SJSA1 (cell line): ENCODE measurements around the gene APOBEC3C. TPM values are rescaled to one million over a fixed set of nuclear protein-coding genes. Genes with fewer than 3 reads are reported as not detected.
A peak's percentile ranks its signal among the peaks of the same experiment; 100 is the strongest.

ENCODE experiments used
- DNase-seq, 2 experiments: peaks; one replicate each; pipeline ENCODE4 v3.0.0-alpha.2; 2015 to 2020; ENCODE audit warnings: low spot score in 2 of 2, low read depth in 1 of 2
- H3K27ac ChIP-seq: fragments of 250-450 bp; sonication (Bioruptor Pico); 2 replicates; pipeline ENCODE4 v1.5.1; 2020; ENCODE audit warnings: mild to moderate bottlenecking, moderate library complexity
- H3K27me3 ChIP-seq: fragments of 250-450 bp; sonication (Bioruptor Pico); replicated peaks from 2 replicates; pipeline ENCODE4 v1.5.1; 2020; ENCODE audit warnings: mild to moderate bottlenecking, moderate library complexity
- H3K36me3 ChIP-seq: fragments of 250-450 bp; sonication (Bioruptor Pico); 2 replicates; pipeline ENCODE4 v1.5.1; 2020; ENCODE audit warnings: mild to moderate bottlenecking
- H3K4me1 ChIP-seq: fragments of 250-450 bp; sonication (Bioruptor Pico); replicated peaks from 2 replicates; pipeline ENCODE4 v1.6.1; 2021; ENCODE audit warnings: mild to moderate bottlenecking
- H3K4me3 ChIP-seq: fragments of 250-450 bp; sonication (Bioruptor Pico); 2 replicates; pipeline ENCODE4 v1.5.1; 2020; ENCODE audit warnings: mild to moderate bottlenecking
- H3K9me3 ChIP-seq: fragments of 250-450 bp; sonication (Bioruptor Pico); replicated peaks from 2 replicates; pipeline ENCODE4 v1.5.1; 2020; ENCODE audit warnings: mild to moderate bottlenecking
- total RNA-seq: library from RNA; depleted of rRNA; stranded (reverse); fragments of >200 nt; shearing (Covaris generic); gene quantifications from 2 replicates; pipeline ENCODE4 v1.2.3, GENCODE V29; 2014; rRNA removed

Gene APOBEC3C
- 3.2 and 3.4 TPM in 2 replicates for total RNA-seq

GRCh38 chr22:39013942-39014722 lies at the start of gene APOBEC3C:
Gene APOBEC3C (plus strand): TSS chr22:39014257. CDS start chr22:39014363, 106 bp downstream.
- Histone ChIP-seq H3K4me1 (peaks cover 16% of the 10 kb centered on the region), H3K36me3 (no peaks in the 10 kb centered on the region), H3K4me3 (peak within 1 kb of the TSS; percentile 31), H3K9me3 (no peaks in the 10 kb centered on the region), H3K27ac (0 out of 2 replicates have a peak within 1 kb of the TSS, but pooled peaks have one; percentile 30), H3K27me3 (no peaks in the 10 kb centered on the region)
- DNase-seq = peak; percentile 81 to 86

- no peak overlapping the region for H3K4me3 ChIP-seq
- DNase-seq = no peak
- H3K27ac ChIP-seq = no peak overlapping the region
- H3K36me3 ChIP-seq = no peaks in the 10 kb centered on the region
- H3K4me1 ChIP-seq = no peaks in the 10 kb centered on the region
- H3K9me3 ChIP-seq = no peaks in the 10 kb centered on the region
- peaks cover under 1% of the 10 kb centered on the region; the same call in 1 of the 2 replicates for H3K27me3 ChIP-seq
Measured at GRCh38 chr22:38964306-38964705, 49.8 kb upstream of the APOBEC3C start.

DNA sequence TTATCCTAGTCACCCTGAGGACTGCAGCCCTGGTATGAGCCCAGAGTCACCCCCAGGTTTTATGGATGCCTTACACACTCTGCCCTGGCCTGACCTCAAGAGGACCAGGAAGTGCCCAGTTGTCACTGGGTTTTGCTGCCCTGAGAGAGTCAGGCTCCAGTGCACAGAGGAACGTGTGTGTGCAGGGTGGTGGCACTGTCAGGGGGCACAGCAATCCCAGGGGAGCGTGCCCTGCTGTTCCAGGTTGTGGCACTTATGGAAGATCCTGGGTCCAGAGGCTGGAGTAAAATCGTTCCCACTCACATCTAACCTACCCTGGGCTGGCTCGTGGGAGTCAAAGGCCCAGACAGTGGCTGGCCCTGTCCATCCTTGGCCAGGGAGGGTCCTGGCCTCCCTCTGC lies 49.1 kb upstream of the APOBEC3C start:
- Histone ChIP-seq H3K4me1 (no peaks in the 10 kb centered on the region), H3K27me3 (peaks cover 4% of the 10 kb centered on the region; the same call in 1 of the 2 replicates), H3K4me3 (no peak overlapping the region), H3K36me3 (no peaks in the 10 kb centered on the region), H3K9me3 (no peaks in the 10 kb centered on the region), H3K27ac (no peak overlapping the region)
- no peak for DNase-seq

GRCh38 chr22:38965614-38966379 lies 48.3 kb upstream of the APOBEC3C start:
- no peak overlapping the region for H3K4me3 ChIP-seq
- DNase-seq = no peak
- no peak overlapping the region for H3K27ac ChIP-seq
- H3K4me1 ChIP-seq = no peaks in the 10 kb centered on the region
- no peaks in the 10 kb centered on the region for H3K36me3 ChIP-seq
- H3K9me3 ChIP-seq = no peaks in the 10 kb centered on the region
- H3K27me3 ChIP-seq = peaks cover 4% of the 10 kb centered on the region; the same call in 1 of the 2 replicates

DNA sequence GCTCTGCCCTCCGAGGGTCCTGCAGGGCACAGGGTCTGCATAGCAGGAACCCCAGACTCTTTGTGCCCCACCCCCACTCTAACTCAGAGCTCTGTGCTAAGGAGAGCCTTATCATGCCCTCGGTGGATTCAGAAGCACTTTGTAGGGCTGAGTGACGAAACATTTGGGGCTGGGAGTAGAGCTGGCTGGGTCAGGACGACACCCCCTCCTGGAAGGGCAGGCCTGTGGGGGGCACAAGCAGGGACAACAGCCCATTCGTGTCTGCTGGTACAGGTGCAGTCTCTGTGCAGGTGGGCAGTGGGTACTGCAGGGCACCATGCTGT lies 47.7 kb upstream of the APOBEC3C start:
- peaks cover 4% of the 10 kb centered on the region; the same call in 1 of the 2 replicates for H3K27me3 ChIP-seq
- H3K4me1 ChIP-seq = no peaks in the 10 kb centered on the region

GRCh38 chr22:38966942-38967341 lies 47.1 kb upstream of the APOBEC3C start:
- Histone ChIP-seq H3K36me3 (no peaks in the 10 kb centered on the region), H3K4me3 (no peak overlapping the region), H3K27me3 (peaks cover 4% of the 10 kb centered on the region; the same call in 1 of the 2 replicates), H3K9me3 (no peaks in the 10 kb centered on the region), H3K27ac (no peak overlapping the region), H3K4me1 (no peaks in the 10 kb centered on the region)
- DNase-seq = no peak

More for the DNA sequence above, 47.7 kb upstream of the APOBEC3C start:
- no peak overlapping the region for H3K27ac ChIP-seq
- no peaks in the 10 kb centered on the region for H3K9me3 ChIP-seq
- H3K4me3 ChIP-seq = no peak overlapping the region
- no peak for DNase-seq
- no peaks in the 10 kb centered on the region for H3K36me3 ChIP-seq

DNA sequence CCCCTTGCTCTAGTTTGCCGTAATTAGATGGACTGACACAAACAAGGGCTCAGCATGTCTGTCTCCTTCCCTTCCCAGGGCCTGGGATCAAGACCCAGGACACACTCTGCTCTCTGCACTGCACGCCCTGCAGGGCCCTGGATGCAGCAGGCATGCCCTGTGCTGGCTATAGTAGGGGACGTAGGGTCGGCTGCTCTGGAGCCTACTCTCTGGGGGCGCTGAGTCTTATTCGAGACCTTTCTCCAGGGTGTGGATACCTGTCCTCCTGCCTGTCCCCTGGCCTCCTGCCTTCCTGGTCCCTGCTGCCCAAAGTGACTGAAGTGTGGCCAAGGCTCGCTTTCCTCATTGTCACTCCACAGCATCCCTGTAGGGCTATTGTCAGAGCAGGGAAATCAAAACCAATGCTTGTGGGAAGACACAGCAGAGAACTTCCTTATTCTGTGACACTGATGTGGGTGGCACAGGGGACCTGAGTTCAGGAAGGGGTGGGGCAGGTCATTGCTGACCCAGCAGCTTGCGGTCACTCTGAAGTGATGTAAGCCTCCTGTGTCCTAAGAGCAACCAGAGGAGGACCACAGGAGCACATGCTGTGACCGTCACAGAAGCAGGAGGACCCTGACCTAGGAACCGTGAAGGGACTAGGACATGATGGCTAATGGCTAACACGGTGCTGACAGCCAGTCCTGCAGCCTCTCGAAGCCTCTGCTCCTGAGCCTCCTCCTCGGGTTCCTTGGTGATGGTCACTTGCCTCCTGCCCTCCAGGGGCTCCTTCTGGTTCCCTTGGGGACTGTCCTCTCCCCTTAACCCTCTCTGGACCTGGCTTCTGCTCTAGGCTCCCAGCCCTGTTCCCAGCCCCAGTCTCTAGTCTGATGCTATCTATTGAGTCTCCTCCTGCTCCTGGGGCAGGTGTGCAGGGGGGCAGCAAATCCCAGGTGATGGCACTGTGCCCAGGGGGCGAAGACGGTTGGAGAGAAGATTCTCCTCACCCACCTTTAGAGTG lies 46.3 kb upstream of the APOBEC3C start:
- no peaks in the 10 kb centered on the region for H3K4me1 ChIP-seq
- H3K36me3 ChIP-seq = no peaks in the 10 kb centered on the region
- no peaks in the 10 kb centered on the region for H3K9me3 ChIP-seq
- DNase-seq = no peak
- H3K27ac ChIP-seq = no peak overlapping the region
- no peak overlapping the region for H3K4me3 ChIP-seq
- H3K27me3 ChIP-seq = peaks cover 4% of the 10 kb centered on the region; the same call in 1 of the 2 replicates

GRCh38 chr22:38968801-38969200 lies 45.3 kb upstream of the APOBEC3C start:
- H3K36me3 ChIP-seq = no peaks in the 10 kb centered on the region
- H3K27me3 ChIP-seq = peaks cover 4% of the 10 kb centered on the region; the same call in 1 of the 2 replicates
- no peak overlapping the region for H3K27ac ChIP-seq
- H3K9me3 ChIP-seq = no peaks in the 10 kb centered on the region
- no peak for DNase-seq
- no peaks in the 10 kb centered on the region for H3K4me1 ChIP-seq
- H3K4me3 ChIP-seq = no peak overlapping the region

DNA sequence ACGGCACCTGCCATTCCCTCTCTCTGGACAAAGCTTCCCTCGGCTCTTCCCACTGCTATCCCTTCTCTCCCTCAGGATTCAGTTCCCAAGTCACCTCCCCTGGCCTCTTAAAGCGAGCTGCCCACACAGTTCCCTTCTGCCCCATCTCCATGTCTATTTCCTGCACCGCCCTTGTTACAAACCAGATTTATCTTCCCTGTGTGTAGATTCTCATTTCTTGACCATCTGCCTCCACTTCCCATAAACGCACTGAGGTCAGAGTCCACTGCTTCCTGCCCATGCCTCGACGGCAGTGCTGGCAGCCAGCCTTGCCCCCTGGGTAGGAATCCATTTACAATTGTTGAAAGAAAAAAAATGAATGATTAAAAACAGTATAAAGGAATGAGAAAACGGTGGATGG lies 43.5 kb upstream of the APOBEC3C start:
- peaks cover 4% of the 10 kb centered on the region; the same call in 1 of the 2 replicates for H3K27me3 ChIP-seq
- no peak overlapping the region for H3K27ac ChIP-seq
- no peaks in the 10 kb centered on the region for H3K36me3 ChIP-seq
- H3K4me1 ChIP-seq = no peaks in the 10 kb centered on the region
- H3K4me3 ChIP-seq = no peak overlapping the region
- DNase-seq = no peak
- H3K9me3 ChIP-seq = no peaks in the 10 kb centered on the region

DNA sequence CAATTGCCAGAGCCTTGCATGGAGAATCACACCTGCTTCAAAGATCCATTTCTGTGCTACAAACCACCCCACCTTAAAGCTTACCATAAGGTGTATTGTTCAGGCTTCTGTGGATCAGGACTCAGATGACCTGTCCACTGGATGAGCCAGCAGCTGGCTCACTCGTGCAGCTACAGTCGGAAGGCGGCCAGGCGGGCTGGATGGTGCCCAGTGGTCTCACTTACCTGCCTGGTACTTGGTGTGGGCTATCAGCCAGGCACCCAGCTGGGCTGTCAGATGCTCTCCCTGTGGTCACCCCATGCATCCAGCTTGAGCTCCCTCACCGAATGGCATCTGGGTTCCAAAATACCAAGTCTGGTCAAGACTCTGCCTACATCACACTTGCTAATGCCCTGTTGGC lies 42.9 kb upstream of the APOBEC3C start:
- DNase-seq = no peak
- H3K4me1 ChIP-seq = no peaks in the 10 kb centered on the region
- peaks cover 4% of the 10 kb centered on the region; the same call in 1 of the 2 replicates for H3K27me3 ChIP-seq
- H3K36me3 ChIP-seq = no peaks in the 10 kb centered on the region
- H3K9me3 ChIP-seq = no peaks in the 10 kb centered on the region
- H3K27ac ChIP-seq = no peak overlapping the region
- H3K4me3 ChIP-seq = no peak overlapping the region

DNA sequence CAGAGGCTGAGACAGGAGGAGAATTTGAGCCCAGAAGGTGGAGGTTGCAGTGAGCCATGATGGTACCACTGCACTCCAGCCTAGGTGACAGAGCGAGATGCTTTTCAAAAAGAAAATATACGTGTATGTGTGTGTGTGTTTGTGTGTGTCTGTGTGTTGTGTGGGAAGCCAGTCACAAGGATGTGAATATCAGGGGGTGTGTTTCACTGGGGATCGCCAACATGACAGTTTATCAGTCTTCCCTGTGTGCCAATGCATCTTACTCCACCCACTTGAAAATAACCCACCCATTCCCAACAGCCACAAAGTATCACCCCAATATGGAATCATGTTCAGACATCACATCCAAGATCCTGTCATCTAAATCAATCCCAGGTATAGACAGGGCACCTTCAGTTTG lies 42.3 kb upstream of the APOBEC3C start:
- Histone ChIP-seq H3K4me3 (no peak overlapping the region), H3K27ac (no peak overlapping the region)

DNA sequence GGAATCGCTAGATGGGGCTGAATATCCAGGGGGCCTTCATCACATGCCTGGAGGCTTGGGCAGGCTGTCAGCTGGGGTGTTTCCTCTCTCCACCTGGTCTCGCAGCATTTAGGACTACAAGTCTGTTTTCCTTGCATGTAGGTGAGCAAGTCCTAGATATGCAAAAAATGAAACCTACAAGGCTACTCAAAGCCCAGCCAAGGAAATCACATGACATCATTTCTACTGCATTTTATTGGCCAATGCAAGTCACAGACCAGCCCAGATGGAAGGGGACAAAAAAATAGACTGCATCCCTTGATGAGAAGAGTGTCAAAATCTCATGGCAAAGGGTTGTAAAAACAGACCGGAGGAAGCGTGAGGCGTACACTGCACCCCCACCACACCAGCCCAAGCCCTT lies 41.5 kb upstream of the APOBEC3C start:
- Histone ChIP-seq H3K4me1 (no peaks in the 10 kb centered on the region), H3K9me3 (no peaks in the 10 kb centered on the region), H3K27ac (no peak overlapping the region), H3K36me3 (no peaks in the 10 kb centered on the region), H3K27me3 (peaks cover 4% of the 10 kb centered on the region; the same call in 1 of the 2 replicates), H3K4me3 (no peak overlapping the region)
- DNase-seq = no peak

More for the DNA sequence above, 42.3 kb upstream of the APOBEC3C start:
- DNase-seq = no peak
- Histone ChIP-seq H3K36me3 (no peaks in the 10 kb centered on the region), H3K4me1 (no peaks in the 10 kb centered on the region), H3K27me3 (peaks cover 4% of the 10 kb centered on the region; the same call in 1 of the 2 replicates), H3K9me3 (no peaks in the 10 kb centered on the region)
